ENCODE data around the gene SPOCK3.

DNA sequence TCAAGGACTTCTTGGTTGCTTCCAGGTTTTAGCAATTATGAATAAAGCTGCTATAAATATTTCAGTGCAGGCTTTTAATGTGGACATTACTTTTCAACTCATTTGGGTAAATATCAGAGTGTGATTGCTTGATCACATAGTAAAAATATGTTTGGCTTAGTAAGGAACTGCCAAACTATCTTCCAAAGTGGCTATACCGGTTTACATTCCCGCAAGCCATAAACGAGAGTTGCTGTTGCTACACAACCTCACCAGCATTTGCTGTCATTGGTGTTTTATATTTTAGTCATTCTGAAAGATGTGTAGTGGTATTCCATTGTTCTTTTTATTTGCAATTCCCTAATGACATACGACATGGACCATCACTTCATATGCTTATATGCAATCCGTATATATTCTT is 30.9 kb upstream of the SPOCK3 start:
- TF ChIP-seq, protein P1, sequence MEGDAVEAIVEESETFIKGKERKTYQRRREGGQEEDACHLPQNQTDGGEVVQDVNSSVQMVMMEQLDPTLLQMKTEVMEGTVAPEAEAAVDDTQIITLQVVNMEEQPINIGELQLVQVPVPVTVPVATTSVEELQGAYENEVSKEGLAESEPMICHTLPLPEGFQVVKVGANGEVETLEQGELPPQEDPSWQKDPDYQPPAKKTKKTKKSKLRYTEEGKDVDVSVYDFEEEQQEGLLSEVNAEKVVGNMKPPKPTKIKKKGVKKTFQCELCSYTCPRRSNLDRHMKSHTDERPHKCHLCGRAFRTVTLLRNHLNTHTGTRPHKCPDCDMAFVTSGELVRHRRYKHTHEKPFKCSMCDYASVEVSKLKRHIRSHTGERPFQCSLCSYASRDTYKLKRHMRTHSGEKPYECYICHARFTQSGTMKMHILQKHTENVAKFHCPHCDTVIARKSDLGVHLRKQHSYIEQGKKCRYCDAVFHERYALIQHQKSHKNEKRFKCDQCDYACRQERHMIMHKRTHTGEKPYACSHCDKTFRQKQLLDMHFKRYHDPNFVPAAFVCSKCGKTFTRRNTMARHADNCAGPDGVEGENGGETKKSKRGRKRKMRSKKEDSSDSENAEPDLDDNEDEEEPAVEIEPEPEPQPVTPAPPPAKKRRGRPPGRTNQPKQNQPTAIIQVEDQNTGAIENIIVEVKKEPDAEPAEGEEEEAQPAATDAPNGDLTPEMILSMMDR (IDR thresholded peaks at IDR 0.05), result no peak
- no peak for TF ChIP-seq POLR2A (IDR thresholded peaks at IDR 0.05)
